ENCODE measurements around the gene RYR2.

GRCh38 chr1:237223419-237223818 is 181.4 kb downstream of the RYR2 start:
- TF ChIP-seq CTCF (IDR thresholded peaks at IDR 0.05; ENCODE audit: low read depth, low read length) (no peak), EZH2phosphoT487 (IDR thresholded peaks at IDR 0.05; ENCODE audit: low read depth) (no peak)

All from OCI-LY3 (cell line).